Neural cell (in vitro differentiated cells): ENCODE results near the gene IQSEC2. TPM values are rescaled to one million over a fixed set of nuclear protein-coding genes. Genes with fewer than 3 reads are reported as not detected.

Source experiments
- H2AFZ ChIP-seq: fragments of 200-600, 300-800 bp; sonication (generic), shearing (Covaris generic); 2 replicates; pipeline ENCODE4 v1.6.0; 2014; ENCODE audit warnings: low read depth, mild to moderate bottlenecking, antibody characterized with exemption, low read length, moderate library complexity
- H3F3A ChIP-seq: fragments of 200-600 bp; shearing (Covaris generic); 2 replicates; pipeline ENCODE4 v1.6.1; 2016; ENCODE audit warnings: mild to moderate bottlenecking, moderate library complexity, mixed read lengths, antibody characterized with exemption, low read length; ENCODE audit not compliant: insufficient read depth, poor library complexity, severe bottlenecking
- H3K27ac ChIP-seq: fragments of 200-600, 300-800 bp; sonication (generic), shearing (Covaris generic); 2 replicates; pipeline ENCODE4 v1.5.1; 2014; ENCODE audit warnings: mild to moderate bottlenecking, low read length, moderate library complexity
- H3K27me3 ChIP-seq: fragments of 300-800, 200-600 bp; sonication (generic), shearing (Covaris generic); 2 replicates; pipeline ENCODE4 v1.6.0; 2014; ENCODE audit warnings: mild to moderate bottlenecking, low read depth, low read length, moderate library complexity; ENCODE audit not compliant: insufficient read depth
- H3K36me3 ChIP-seq: fragments of 300-800, 200-600 bp; sonication (generic), shearing (Covaris generic); 2 replicates; pipeline ENCODE4 v1.5.1; 2014; ENCODE audit warnings: mild to moderate bottlenecking, antibody characterized with exemption, low read length, moderate library complexity; ENCODE audit not compliant: insufficient read depth
- H3K4me2 ChIP-seq: fragments of 300-800, 200-600 bp; sonication (generic), shearing (Covaris generic); 2 replicates; pipeline ENCODE4 v1.6.0; 2014; ENCODE audit warnings: mild to moderate bottlenecking, low read length
- H3K4me3 ChIP-seq: fragments of 300-800, 200-600 bp; sonication (generic), shearing (Covaris generic); 2 replicates; pipeline ENCODE4 v1.5.1; 2014; ENCODE audit warnings: mild to moderate bottlenecking, low read length, moderate library complexity
- H3K79me2 ChIP-seq: fragments of 200-600 bp; shearing (Covaris generic); replicated peaks from 2 replicates; pipeline ENCODE4 v1.6.0; 2014; ENCODE audit warnings: mild to moderate bottlenecking, low read length, moderate library complexity; ENCODE audit not compliant: insufficient read depth
- H3K9ac ChIP-seq: fragments of 300-800, 200-600 bp; sonication (generic), shearing (Covaris generic); 2 replicates; pipeline ENCODE4 v1.6.1; 2016; ENCODE audit warnings: mild to moderate bottlenecking, low read length, mixed read lengths
- H3K9me2 ChIP-seq: fragments of 200-600 bp; shearing (Covaris generic); 2 replicates; pipeline ENCODE4 v1.6.1; 2016; ENCODE audit warnings: mild to moderate bottlenecking, low read length, mixed read lengths; ENCODE audit not compliant: insufficient read depth
- H3K9me3 ChIP-seq: fragments of 200-600, 300-800 bp; sonication (generic), shearing (Covaris generic); 2 replicates; pipeline ENCODE4 v1.6.1; 2016; ENCODE audit warnings: mild to moderate bottlenecking, mixed run types, low read length, moderate library complexity, mixed read lengths
- H4K20me1 ChIP-seq: fragments of 200-600 bp; shearing (Covaris generic); 2 replicates; pipeline ENCODE4 v1.6.1; 2016; ENCODE audit warnings: mild to moderate bottlenecking, mixed run types; ENCODE audit not compliant: insufficient read depth
- CTCF ChIP-seq: fragments of 450-650 bp; IDR thresholded peaks from 2 replicates; pipeline ENCODE4 v1.5.1; 2014; ENCODE audit warnings: antibody characterized with exemption, mild to moderate bottlenecking, moderate library complexity; ENCODE audit not compliant: poor library complexity, severe bottlenecking
- EP300 ChIP-seq: fragments of 450-650 bp; conservative IDR thresholded peaks from 2 replicates; pipeline ENCODE4 v1.6.1; 2014; ENCODE audit warnings: antibody characterized with exemption, mild to moderate bottlenecking, moderate library complexity; ENCODE audit not compliant: poor library complexity, severe bottlenecking
- EZH2 ChIP-seq: fragments of 200-600, 300-800 bp; shearing (Covaris generic), sonication (generic); IDR thresholded peaks from 2 replicates; pipeline ENCODE4 v1.6.1; 2014; ENCODE audit warnings: antibody characterized with exemption, low read length, borderline replicate concordance, mild to moderate bottlenecking; ENCODE audit not compliant: insufficient read depth, poor library complexity, severe bottlenecking
- MXI1 ChIP-seq: fragments of 450-650 bp; conservative IDR thresholded peaks from 2 replicates; pipeline ENCODE4 v1.6.1; 2014; ENCODE audit warnings: antibody characterized with exemption, mild to moderate bottlenecking; ENCODE audit not compliant: poor library complexity, severe bottlenecking
- POLR2AphosphoS5 ChIP-seq: IDR thresholded peaks from 2 replicates; pipeline ENCODE4 v1.6.1; 2012
- RAD21 ChIP-seq: fragments of 450-650 bp; conservative IDR thresholded peaks from 2 replicates; pipeline ENCODE4 v1.6.1; 2014; ENCODE audit warnings: antibody characterized with exemption, mild to moderate bottlenecking, moderate library complexity
- REST ChIP-seq: IDR thresholded peaks from 2 replicates; pipeline ENCODE4 v1.6.1; 2012; ENCODE audit warnings: borderline replicate concordance
- SMC3 ChIP-seq: fragments of 450-650 bp; conservative IDR thresholded peaks from 2 replicates; pipeline ENCODE4 v1.6.1; 2014; ENCODE audit warnings: antibody characterized with exemption, mild to moderate bottlenecking, moderate library complexity; ENCODE audit not compliant: poor library complexity
- TAF1 ChIP-seq: IDR thresholded peaks from 2 replicates; pipeline ENCODE4 v1.6.1; 2012; ENCODE audit warnings: low read depth
- polyA plus RNA-seq: library from polyadenylated mRNA; depleted of rRNA; stranded (reverse); fragments of >200 nt; gene quantifications from 2 replicates; pipeline ENCODE4 v1.2.3, GENCODE V29; 2014

Gene IQSEC2
- polyA plus RNA-seq, 1 donor from 2014 or later = 2.4 TPM

- H3K79me2 ChIP-seq = no peaks in the 10 kb centered on the region
- H4K20me1 ChIP-seq = no peaks in the 10 kb centered on the region
- H3K9me2 ChIP-seq = no peaks in the 10 kb centered on the region
- no peak overlapping the region for H3K27ac ChIP-seq
- TF ChIP-seq TAF1 = no peak
- no peak for TF ChIP-seq REST
- no peak for TF ChIP-seq SMC3
- no peak for TF ChIP-seq CTCF
- TF ChIP-seq POLR2AphosphoS5 = no peak
- no peak for TF ChIP-seq MXI1
- no peak for TF ChIP-seq RAD21
- TF ChIP-seq EP300 = no peak
- no peak for TF ChIP-seq EZH2
- H2AFZ ChIP-seq = no peak overlapping the region
- H3K27me3 ChIP-seq = no peaks in the 10 kb centered on the region
- H3K9me3 ChIP-seq = no peaks in the 10 kb centered on the region
- no peak overlapping the region for H3K4me2 ChIP-seq
- H3F3A ChIP-seq = no peaks in the 10 kb centered on the region
- H3K36me3 ChIP-seq = no peaks in the 10 kb centered on the region
- H3K4me3 ChIP-seq = no peak overlapping the region
- H3K9ac ChIP-seq = no peak overlapping the region
Measured at GRCh38 chrX:53265771-53266574, 15.4 kb downstream of the IQSEC2 start.

GRCh38 chrX:53263597-53264094 is 17.7 kb downstream of the IQSEC2 start:
- Histone ChIP-seq H4K20me1 (no peaks in the 10 kb centered on the region), H3K4me2 (no peak overlapping the region), H2AFZ (no peak overlapping the region), H3K9ac (no peak overlapping the region), H3K9me3 (no peaks in the 10 kb centered on the region), H3K9me2 (no peaks in the 10 kb centered on the region), H3F3A (no peaks in the 10 kb centered on the region), H3K27me3 (no peaks in the 10 kb centered on the region), H3K79me2 (no peaks in the 10 kb centered on the region), H3K27ac (no peak overlapping the region), H3K36me3 (no peaks in the 10 kb centered on the region), H3K4me3 (no peak overlapping the region)
- TF ChIP-seq CTCF (no peak), TAF1 (no peak), POLR2AphosphoS5 (no peak), MXI1 (no peak), EP300 (no peak), RAD21 (no peak), EZH2 (no peak)
